Right atrium auricular region (tissue), 2 donors: Measurements from ENCODE around the gene TRIOBP. TPM values are rescaled to one million over a fixed set of nuclear protein-coding genes. Genes with fewer than 3 reads are reported as not detected.

Experiments
- DNase-seq: peaks from one replicate; pipeline ENCODE4 v3.0.0-alpha.2; 2019; ENCODE audit warnings: low spot score
- H3K27ac ChIP-seq, 2 donors: fragments of 200-600 bp; sonication (generic); 1 replicate in 1 of 2; 2 replicates in 1 of 2; pipeline ENCODE4 v1.5.1; 2016 to 2019
- H3K27me3 ChIP-seq, 2 donors: fragments of 200-600 bp; sonication (generic); one replicate each; pipeline versions ENCODE4 v1.5.1 to v1.6.0; 2017 to 2019
- H3K36me3 ChIP-seq: fragments of 200-600 bp; sonication (generic); one replicate; pipeline ENCODE4 v1.5.1; 2016
- H3K4me1 ChIP-seq, 2 donors: fragments of 200-600 bp; sonication (generic); one replicate each; pipeline versions ENCODE4 v1.5.1 to v1.6.0; 2017 to 2019
- H3K4me3 ChIP-seq, 2 donors: fragments of 200-600 bp; sonication (generic); 1 replicate in 1 of 2; 2 replicates in 1 of 2; pipeline ENCODE4 v1.5.1; 2017 to 2019; ENCODE audit warnings: mild to moderate bottlenecking in 1 of 2, moderate library complexity in 1 of 2
- H3K9me3 ChIP-seq, 2 donors: fragments of 200-600 bp; sonication (generic); one replicate each; pipeline ENCODE4 v1.5.1; 2019
- CTCF ChIP-seq, 2 donors: fragments of 200-600 bp; sonication (generic); IDR thresholded peaks; one replicate each; pipeline ENCODE4 v1.5.1; 2019; ENCODE audit warnings: antibody characterized with exemption in 2 of 2
- total RNA-seq, 2 donors: library from RNA; depleted of rRNA; stranded (reverse); fragments of >200 nt; gene quantifications; one replicate each; pipeline ENCODE4 v1.1.0, GENCODE V29; 2016

TRIOBP gene
- total RNA-seq, 2 donors from 2014 or later = 108 to 118 TPM

DNA sequence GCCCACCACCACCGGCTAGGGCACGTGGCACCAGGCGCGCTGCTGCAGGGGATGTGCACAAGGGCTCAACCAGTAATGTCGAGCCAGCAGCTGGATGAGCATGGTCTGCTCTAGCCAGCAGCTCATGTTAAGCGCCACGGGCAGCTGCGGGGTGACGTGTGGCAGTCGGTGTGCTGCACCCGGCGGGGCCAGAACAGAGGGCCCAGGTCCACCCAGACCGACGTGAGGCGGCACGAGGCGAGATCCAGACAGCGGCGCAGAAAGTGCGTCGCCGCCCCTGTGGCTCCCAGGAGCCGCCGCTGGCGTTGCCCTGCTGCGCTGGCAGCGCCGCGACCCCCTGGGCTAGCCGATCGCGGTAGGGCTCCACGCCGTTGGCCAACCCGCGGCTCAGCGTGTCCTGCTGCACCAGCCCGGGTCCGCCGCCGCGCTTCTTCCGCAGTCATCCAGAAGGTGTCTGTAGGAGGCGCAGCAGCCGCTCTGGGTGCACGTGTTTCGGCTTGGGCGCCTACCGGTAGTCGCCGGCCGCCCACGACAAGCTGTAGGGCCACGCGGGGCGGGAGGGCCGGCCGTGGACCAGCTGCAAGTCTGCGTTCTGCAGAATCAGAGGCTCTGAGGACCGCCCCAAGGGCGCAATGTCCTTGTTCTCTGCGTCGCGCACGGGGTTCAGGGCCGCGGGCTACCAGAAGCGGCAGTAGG lies 121.7 kb downstream of the TRIOBP start:
- Histone ChIP-seq H3K9me3 (no peaks in the 10 kb centered on the region), H3K4me1 (peaks cover 0 to 20% of the 10 kb centered on the region in 2 donors), H3K27me3 (peaks cover 0 to 3% of the 10 kb centered on the region in 2 donors), H3K4me3 (peak overlapping the region in 1 of 2 donors; percentile 50), H3K36me3 (no peaks in the 10 kb centered on the region), H3K27ac (peak overlapping the region in 1 of 2 donors; percentile 66)
- peak in 1 of 2 donors; percentile 54 for TF ChIP-seq CTCF (IDR thresholded peaks at IDR 0.05)
- no peak for DNase-seq

DNA sequence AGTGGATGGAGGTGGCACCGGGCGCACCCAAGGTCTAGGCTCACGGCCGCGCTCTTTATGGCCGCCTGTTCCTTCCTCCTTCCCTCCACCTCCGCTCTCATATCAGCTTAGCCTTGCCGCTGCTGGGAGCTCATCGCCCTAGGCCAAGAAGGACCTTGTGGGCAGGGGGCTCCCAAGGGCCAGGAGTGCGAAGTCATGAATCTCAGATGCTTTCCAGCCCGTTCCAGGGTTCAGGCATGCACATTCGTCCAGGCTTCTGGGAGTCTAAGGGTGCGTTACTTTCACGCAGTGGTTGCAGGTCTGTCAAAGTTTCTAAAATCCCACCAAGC lies 122.2 kb downstream of the TRIOBP start:
- no peaks in the 10 kb centered on the region for H3K36me3 ChIP-seq
- TF ChIP-seq CTCF (IDR thresholded peaks at IDR 0.05) = no peak
- no peak overlapping the region for H3K27ac ChIP-seq
- H3K27me3 ChIP-seq = peaks cover 0 to 3% of the 10 kb centered on the region in 2 donors
- DNase-seq = no peak
- H3K4me3 ChIP-seq = peak overlapping the region in 1 of 2 donors; percentile 50
- H3K9me3 ChIP-seq = no peaks in the 10 kb centered on the region
- peaks cover 0 to 20% of the 10 kb centered on the region in 2 donors for H3K4me1 ChIP-seq

- Histone ChIP-seq H3K4me1 (peaks cover 0 to 24% of the 10 kb centered on the region in 2 donors), H3K27me3 (peaks cover 0 to 3% of the 10 kb centered on the region in 2 donors), H3K9me3 (no peaks in the 10 kb centered on the region), H3K4me3 (no peak overlapping the region), H3K27ac (no peak overlapping the region), H3K36me3 (no peaks in the 10 kb centered on the region)
- DNase-seq = no peak
- no peak for TF ChIP-seq CTCF (IDR thresholded peaks at IDR 0.05)
Measured at GRCh38 chr22:37820350-37820749, 123.5 kb downstream of the TRIOBP start.

- H3K27ac ChIP-seq = no peak overlapping the region
- no peak for TF ChIP-seq CTCF (IDR thresholded peaks at IDR 0.05)
- no peak for DNase-seq
- peaks cover 0 to 30% of the 10 kb centered on the region in 2 donors for H3K4me1 ChIP-seq
- H3K9me3 ChIP-seq = no peaks in the 10 kb centered on the region
- H3K36me3 ChIP-seq = no peaks in the 10 kb centered on the region
- peaks cover 0 to 3% of the 10 kb centered on the region in 2 donors for H3K27me3 ChIP-seq
- no peak overlapping the region for H3K4me3 ChIP-seq
Measured at GRCh38 chr22:37822079-37822833, 125.4 kb downstream of the TRIOBP start.

- H3K4me1 ChIP-seq = peaks cover 0 to 19% of the 10 kb centered on the region in 2 donors
- no peaks in the 10 kb centered on the region for H3K9me3 ChIP-seq
- no peak for TF ChIP-seq CTCF (IDR thresholded peaks at IDR 0.05)
- H3K4me3 ChIP-seq = no peak within 1 kb of the TSS
- no peak within 1 kb of the TSS for H3K27ac ChIP-seq
- peaks cover 0 to 3% of the 10 kb centered on the region in 2 donors for H3K27me3 ChIP-seq
- DNase-seq = no peak
- no peaks in the 10 kb centered on the region for H3K36me3 ChIP-seq
Measured at GRCh38 chr22:37823134-37823985, 126.5 kb downstream of the TRIOBP start, which contains the start of gene GALR3. Gene GALR3, plus strand, starts transcription at chr22:37823382. Its CDS starts 25 bp downstream, at chr22:37823407.
